WI38 (cell line): Measurements from ENCODE around the gene LILRA2.
"Not testable (repeated sequence)": the region's sequence is repeated elsewhere in the genome, so short reads cannot be mapped to it uniquely, and the experiment has no call there.

Source experiments
- H3K4me3 ChIP-seq: 2 replicates; pipeline ENCODE4 v1.5.1; 2011; ENCODE audit warnings: low read depth, mild to moderate bottlenecking, control low read depth, low read length
- CTCF ChIP-seq: IDR thresholded peaks from 2 replicates; pipeline ENCODE4 v1.5.1; 2012; ENCODE audit warnings: low read depth, mild to moderate bottlenecking, control low read depth, low read length

The LILRA2 gene

GRCh38 chr19:54586397-54586796 lies 12.8 kb downstream of the LILRA2 start:
- no peak overlapping the region for H3K4me3 ChIP-seq
- no peak for TF ChIP-seq CTCF

GRCh38 chr19:54587026-54587425 lies 13.4 kb downstream of the LILRA2 start:
- H3K4me3 ChIP-seq: no peak overlapping the region
- TF ChIP-seq CTCF: no peak

- H3K4me3 ChIP-seq: not testable (repeated sequence)
Observed at GRCh38 chr19:54593445-54593844, 19.9 kb downstream of the LILRA2 start, which contains the start of gene LILRA1. TSS of gene LILRA1 (plus strand) at chr19:54593632. CDS start at chr19:54594245, 613 bp downstream.

- not testable (repeated sequence) for H3K4me3 ChIP-seq
Observed at GRCh38 chr19:54593931-54594626, 20.5 kb downstream of the LILRA2 start.

GRCh38 chr19:54594737-54595136 lies 21.1 kb downstream of the LILRA2 start:
- no peak overlapping the region for H3K4me3 ChIP-seq
- TF ChIP-seq CTCF: no peak

- H3K4me3 ChIP-seq: not testable (repeated sequence)
Observed at GRCh38 chr19:54595680-54596436, 22.3 kb downstream of the LILRA2 start.

GRCh38 chr19:54600212-54600611 lies 26.6 kb downstream of the LILRA2 start:
- TF ChIP-seq CTCF: no peak

DNA sequence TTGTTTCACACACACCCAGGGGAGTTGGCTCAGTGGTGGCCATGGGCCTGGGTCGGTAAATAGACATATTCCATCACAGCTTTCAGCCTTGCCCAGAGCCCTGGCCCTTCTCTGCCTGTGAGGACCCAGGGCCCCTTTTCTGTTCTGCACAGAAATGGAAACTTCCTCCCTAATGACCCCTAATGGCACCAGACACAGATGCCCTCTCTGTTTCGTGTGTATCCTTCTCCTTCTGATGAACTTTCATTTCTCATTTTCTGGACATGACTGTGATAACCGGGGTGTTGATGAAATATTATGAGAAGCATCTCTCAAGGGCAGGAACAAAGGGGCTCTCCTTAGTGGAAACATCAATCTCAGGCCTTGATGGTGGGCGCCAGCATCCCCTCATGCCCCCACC lies 32.6 kb downstream of the LILRA2 start:
- TF ChIP-seq CTCF: no peak
- H3K4me3 ChIP-seq: no peak overlapping the region

More at GRCh38 chr19:54600212-54600611, 26.6 kb downstream of the LILRA2 start:
- H3K4me3 ChIP-seq: no peak overlapping the region
